GM10266 (cell line): Measurements from ENCODE around the gene HIVEP3.

Experiments used
- DNase-seq: peaks from one replicate; pipeline ENCODE4 v3.0.0; 2012; ENCODE audit errors: extremely low spot score
- TF ChIP-seq, protein P1 (sequence below): IDR thresholded peaks from 2 replicates; pipeline ENCODE4 v1.5.1; 2012; ENCODE audit warnings: mild to moderate bottlenecking, low read depth; ENCODE audit not compliant: control insufficient read depth, insufficient read depth; ENCODE audit errors: missing control alignments

HIVEP3 gene

DNA sequence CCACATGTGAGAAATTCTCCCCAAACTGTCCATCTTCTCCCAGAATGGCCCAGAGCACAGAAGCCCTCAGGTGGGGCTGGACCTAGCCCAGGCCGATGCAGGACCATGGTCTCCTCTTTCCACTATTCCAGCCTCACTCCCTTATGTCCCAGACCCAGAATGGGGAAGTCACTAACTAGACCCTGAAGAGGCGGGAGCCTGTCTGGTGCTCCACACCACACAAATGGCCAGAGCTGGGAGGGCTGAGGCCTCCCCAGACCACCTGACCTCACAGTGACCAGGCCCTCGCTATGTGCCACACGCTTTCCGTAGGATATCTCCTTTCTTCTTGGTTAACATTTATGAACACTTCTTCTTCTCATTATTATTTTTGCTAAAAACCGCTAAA lies 379.3 kb downstream of the HIVEP3 start:
- no peak for DNase-seq
- TF ChIP-seq, protein P1, sequence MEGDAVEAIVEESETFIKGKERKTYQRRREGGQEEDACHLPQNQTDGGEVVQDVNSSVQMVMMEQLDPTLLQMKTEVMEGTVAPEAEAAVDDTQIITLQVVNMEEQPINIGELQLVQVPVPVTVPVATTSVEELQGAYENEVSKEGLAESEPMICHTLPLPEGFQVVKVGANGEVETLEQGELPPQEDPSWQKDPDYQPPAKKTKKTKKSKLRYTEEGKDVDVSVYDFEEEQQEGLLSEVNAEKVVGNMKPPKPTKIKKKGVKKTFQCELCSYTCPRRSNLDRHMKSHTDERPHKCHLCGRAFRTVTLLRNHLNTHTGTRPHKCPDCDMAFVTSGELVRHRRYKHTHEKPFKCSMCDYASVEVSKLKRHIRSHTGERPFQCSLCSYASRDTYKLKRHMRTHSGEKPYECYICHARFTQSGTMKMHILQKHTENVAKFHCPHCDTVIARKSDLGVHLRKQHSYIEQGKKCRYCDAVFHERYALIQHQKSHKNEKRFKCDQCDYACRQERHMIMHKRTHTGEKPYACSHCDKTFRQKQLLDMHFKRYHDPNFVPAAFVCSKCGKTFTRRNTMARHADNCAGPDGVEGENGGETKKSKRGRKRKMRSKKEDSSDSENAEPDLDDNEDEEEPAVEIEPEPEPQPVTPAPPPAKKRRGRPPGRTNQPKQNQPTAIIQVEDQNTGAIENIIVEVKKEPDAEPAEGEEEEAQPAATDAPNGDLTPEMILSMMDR, result no peak

DNA sequence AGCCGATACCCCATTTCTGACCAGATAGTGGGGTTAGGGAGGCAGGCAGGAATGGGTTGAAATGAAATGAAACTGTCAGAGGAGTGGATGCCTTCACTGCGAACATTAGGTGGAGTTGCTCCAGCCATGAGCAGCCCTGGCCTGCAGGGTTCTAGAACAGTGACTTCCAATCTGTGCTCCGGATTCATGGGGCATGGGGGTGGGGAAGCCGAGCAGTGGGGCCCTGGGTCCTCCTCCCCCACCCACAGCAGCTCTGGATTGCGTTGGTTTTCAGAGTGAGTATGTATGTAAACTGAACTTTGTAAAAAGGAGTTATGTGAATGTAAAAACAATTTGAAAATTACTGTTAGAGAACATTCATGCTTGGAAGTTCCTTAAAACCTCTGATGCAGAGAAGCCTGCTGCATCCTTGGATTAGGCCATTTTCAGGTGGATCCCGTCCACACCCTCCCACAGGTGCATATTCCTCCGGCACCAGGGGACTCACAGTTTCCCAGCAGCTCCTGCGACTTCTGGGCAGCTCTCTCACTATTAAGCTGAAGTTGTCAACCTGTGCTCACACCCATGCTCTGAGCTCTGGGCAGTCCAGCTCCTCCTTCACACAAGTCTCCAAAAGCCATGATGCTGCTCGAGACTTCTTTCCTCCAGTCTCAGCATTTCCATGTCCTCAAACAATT lies 379.8 kb downstream of the HIVEP3 start:
- TF ChIP-seq, protein P1, result no peak
- no peak for DNase-seq

DNA sequence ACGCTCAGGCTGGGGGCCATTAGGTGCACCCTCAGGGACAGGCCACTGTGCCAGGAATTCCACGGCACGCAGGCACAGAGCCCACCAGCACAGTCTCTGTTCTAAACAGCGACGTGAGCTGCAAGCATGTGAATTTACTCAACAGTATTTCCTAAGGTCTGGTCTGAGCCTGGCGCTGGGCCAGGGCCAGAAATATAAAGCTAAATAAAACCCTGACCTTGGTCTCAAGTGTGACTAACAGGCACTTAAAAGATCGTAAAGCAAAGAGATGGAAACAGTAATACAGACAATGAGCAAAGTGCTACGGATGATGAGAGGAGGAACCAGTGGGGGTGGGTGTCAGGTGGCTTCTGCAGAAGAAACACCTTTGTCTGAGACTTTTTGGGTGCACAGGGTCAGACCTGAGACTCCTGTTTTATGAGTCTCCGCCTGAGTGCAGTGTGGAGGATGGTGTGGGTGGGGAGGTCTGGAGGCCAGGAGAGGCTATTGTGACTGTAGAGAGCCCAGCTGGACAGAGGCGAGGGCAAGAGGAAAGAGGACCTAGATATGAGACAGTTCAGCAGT lies 380.9 kb downstream of the HIVEP3 start:
- TF ChIP-seq, protein P1, result no peak
- DNase-seq, result no peak

DNA sequence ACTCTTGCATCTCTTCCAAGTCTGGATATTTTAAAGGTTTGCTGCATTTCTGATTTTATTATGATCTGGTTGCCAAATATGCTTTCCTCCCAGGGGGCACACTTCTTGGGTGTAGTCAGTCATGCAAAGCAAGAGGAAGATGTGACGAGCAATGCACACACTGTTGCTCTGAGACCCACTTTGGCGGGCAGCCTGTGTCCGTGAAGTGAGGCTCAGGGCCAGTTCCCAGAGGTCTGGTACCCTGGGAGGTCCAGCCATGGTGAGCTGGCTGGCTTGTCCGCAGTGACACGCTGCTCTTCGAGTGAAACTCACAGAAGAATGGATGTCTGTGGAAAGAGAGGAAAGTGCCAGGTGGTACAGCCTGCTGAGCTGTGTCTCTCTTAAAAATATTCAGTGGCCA lies 381.5 kb downstream of the HIVEP3 start:
- TF ChIP-seq, protein P1, result no peak
- no peak for DNase-seq

DNA sequence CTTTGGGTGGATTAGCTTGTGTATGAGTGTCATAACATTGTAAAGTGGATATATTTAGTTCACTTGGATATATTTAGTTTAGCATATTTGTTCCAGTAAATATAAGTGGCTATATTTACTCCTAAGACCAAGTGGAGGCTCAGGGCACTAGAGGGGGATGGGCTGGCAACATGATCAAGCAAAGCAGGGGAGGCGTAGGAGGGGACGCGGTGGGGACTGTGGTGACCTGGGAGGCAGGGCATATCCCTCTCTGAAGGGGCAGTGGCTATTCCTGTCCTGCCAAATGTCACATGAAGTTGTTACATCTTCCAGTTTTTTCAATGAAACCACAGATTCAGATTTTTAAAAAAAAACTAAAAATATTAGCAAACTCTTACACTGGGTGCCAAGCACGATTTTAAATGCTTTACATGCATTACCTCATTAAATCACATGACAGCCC lies 382.3 kb downstream of the HIVEP3 start:
- TF ChIP-seq, protein P1, result no peak
- DNase-seq, result no peak

DNA sequence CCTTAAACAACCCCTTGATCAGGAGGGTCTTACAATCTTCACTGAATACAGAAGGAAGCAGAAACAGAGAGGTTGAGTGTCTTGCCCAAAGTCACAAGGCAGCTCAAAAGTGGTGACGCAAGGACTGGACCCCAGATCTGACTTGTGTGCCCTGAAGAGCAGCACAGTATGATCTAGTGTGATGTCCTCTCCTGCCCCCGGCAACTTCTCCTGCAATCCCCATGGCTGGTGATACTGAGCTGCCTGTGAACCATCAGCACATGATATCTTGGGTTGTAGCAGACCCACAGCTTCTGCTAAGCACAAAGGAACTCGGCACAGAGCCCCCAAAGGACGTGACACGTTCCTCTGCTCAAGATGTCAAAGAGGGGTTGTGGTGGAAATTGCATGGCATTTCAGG lies 383.0 kb downstream of the HIVEP3 start:
- DNase-seq, result no peak
- TF ChIP-seq, protein P1, result no peak

DNA sequence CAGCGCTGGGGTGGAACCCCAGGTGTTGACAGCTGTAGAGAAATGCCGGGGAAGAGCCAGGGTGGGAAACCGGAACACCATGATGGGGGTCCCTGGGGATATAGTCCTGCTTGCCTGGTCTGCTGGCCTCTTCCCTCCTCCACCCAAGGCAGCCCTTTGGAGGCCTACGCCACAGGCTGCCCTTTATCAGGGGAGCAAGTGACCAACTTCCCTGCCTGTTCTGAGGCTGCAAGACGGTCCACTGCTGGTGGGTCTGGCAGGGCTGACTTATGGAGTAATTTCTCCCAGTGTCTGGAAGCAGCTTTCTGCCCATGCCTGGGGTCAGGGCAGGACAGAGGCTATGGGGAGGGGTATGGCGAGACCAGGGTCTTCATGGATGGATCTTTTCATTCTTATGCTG lies 383.4 kb downstream of the HIVEP3 start:
- DNase-seq, result no peak
- TF ChIP-seq, protein P1, result no peak
